Measurements from ENCODE around the gene PPIL1. TPM values are rescaled to one million over a fixed set of nuclear protein-coding genes. Genes with fewer than 3 reads are reported as not detected.

PPIL1 gene
- total and polyA plus RNA-seq, 2 experiments from 2014 or later, result 51.7 to 53.0 TPM

DNA sequence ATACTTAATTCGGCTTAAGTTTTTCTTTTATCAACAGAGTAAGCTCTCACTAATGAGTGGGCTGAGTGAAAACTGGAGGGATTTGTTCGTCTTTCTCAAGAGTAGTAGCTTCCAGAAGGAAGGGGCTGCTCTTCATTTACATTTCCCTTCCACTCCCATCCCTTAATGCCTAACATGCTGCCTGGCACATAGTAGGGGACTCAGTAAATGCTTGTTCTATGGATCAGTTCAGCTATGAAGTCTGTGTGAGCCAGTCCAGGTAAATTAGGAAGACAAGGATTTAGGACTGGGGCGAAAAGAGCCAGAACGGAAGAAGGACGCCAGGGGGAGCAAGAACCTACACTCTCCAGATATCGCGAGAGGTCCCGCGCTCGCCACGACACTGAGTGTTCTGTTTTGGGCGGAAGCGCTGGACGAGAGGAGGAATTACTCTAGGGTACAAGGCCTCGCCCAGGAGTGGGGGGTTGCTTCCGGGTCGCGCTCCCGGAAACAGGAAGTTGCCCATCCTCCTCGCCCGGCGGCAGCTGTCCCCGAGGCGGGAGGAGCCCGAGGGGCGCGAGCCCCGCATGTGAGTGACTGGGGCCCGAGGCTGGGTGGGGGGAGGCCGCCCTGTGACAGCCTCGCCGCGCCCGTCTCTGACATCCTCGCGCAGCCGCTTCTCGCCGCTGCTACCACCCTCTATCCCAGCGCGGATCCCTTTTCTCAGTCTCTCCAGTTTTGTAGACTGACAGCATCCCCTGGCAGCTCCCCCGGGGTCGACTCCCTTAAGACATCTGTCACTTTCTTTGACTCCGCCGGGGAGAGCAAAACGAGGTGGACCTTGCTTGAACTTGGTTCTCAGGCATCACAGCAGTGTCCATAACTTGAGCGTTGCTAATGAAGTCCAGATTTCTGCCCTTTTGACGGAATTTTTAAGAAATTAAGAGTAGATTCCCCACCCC is 11.1 kb upstream of the PPIL1 start, which contains the start of gene C6orf89:
Gene C6orf89, plus strand, starts transcription at position 492 of the 941 bp plus-strand sequence. CDS start 13,493 bp downstream, outside the sequence.
- no peaks in the 10 kb centered on the region for H4K20me1 ChIP-seq (ENCODE audit: insufficient read depth, poor library complexity, severe bottlenecking)
- no peaks in the 10 kb centered on the region for H3K9me3 ChIP-seq (ENCODE audit: low read depth)
- H3K27me3 ChIP-seq, result no peaks in the 10 kb centered on the region
- peak within 1 kb of the TSS; percentile 78 for H3K4me2 ChIP-seq
- H3K4me3 ChIP-seq, result peak within 1 kb of the TSS; percentile 41
- H2AFZ ChIP-seq, result peak within 1 kb of the TSS; percentile 72
- 6% methylated on average over 34 of the region's 48 CpGs for WGBS (ENCODE audit: low lambda C conversion rate, missing lambda C conversion rate)
- peak within 1 kb of the TSS; percentile 80 for H3K27ac ChIP-seq
- TF ChIP-seq EZH2phosphoT487 (IDR thresholded peaks at IDR 0.05; ENCODE audit: low read depth, severe bottlenecking, unreplicated experiment) (no peak), EZH2 (IDR thresholded peaks at IDR 0.05; ENCODE audit: borderline replicate concordance) (no peak)
- TF ChIP-seq, protein P1, sequence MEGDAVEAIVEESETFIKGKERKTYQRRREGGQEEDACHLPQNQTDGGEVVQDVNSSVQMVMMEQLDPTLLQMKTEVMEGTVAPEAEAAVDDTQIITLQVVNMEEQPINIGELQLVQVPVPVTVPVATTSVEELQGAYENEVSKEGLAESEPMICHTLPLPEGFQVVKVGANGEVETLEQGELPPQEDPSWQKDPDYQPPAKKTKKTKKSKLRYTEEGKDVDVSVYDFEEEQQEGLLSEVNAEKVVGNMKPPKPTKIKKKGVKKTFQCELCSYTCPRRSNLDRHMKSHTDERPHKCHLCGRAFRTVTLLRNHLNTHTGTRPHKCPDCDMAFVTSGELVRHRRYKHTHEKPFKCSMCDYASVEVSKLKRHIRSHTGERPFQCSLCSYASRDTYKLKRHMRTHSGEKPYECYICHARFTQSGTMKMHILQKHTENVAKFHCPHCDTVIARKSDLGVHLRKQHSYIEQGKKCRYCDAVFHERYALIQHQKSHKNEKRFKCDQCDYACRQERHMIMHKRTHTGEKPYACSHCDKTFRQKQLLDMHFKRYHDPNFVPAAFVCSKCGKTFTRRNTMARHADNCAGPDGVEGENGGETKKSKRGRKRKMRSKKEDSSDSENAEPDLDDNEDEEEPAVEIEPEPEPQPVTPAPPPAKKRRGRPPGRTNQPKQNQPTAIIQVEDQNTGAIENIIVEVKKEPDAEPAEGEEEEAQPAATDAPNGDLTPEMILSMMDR (IDR thresholded peaks at IDR 0.05; ENCODE audit: poor library complexity), result peak; percentile 92
- peaks cover 46% of the 10 kb centered on the region for H3K79me2 ChIP-seq
- H3K9me2 ChIP-seq (replicated peaks; ENCODE audit: insufficient read depth), result no peaks in the 10 kb centered on the region
- H3K36me3 ChIP-seq (replicated peaks; ENCODE audit: insufficient read depth, low read depth), result no peaks in the 10 kb centered on the region
- H3K4me1 ChIP-seq (ENCODE audit: insufficient read depth), result peaks cover 7% of the 10 kb centered on the region
- DNase-seq (ENCODE audit: low spot score), result peak; percentile 98

- peaks cover 7% of the 10 kb centered on the region for H3K4me1 ChIP-seq (ENCODE audit: insufficient read depth)
- H3K4me2 ChIP-seq, result no peak overlapping the region
- no peaks in the 10 kb centered on the region for H3K9me2 ChIP-seq (replicated peaks; ENCODE audit: insufficient read depth)
- no peak overlapping the region for H3K4me3 ChIP-seq
- no peaks in the 10 kb centered on the region for H3K9me3 ChIP-seq (ENCODE audit: low read depth)
- peak overlapping the region; percentile 72 for H2AFZ ChIP-seq
- H3K27ac ChIP-seq, result no peak overlapping the region
- no peaks in the 10 kb centered on the region for H3K27me3 ChIP-seq
- H3K79me2 ChIP-seq, result peaks cover 35% of the 10 kb centered on the region
- WGBS (ENCODE audit: low lambda C conversion rate, missing lambda C conversion rate), result 100% methylated on average over 3 of the region's 3 CpGs
- TF ChIP-seq EZH2phosphoT487 (IDR thresholded peaks at IDR 0.05; ENCODE audit: low read depth, severe bottlenecking, unreplicated experiment) (no peak), EZH2 (IDR thresholded peaks at IDR 0.05; ENCODE audit: borderline replicate concordance) (no peak)
- TF ChIP-seq, protein P1 (IDR thresholded peaks at IDR 0.05; ENCODE audit: poor library complexity), result no peak
- no peaks in the 10 kb centered on the region for H4K20me1 ChIP-seq (ENCODE audit: insufficient read depth, poor library complexity, severe bottlenecking)
- no peak for DNase-seq (ENCODE audit: low spot score)
- H3K36me3 ChIP-seq (replicated peaks; ENCODE audit: insufficient read depth, low read depth), result no peaks in the 10 kb centered on the region
Observed at GRCh38 chr6:36884610-36885009, 10.0 kb upstream of the PPIL1 start.

GRCh38 chr6:36875250-36875633 is 639 bp upstream of the PPIL1 start:
- H3K27me3 ChIP-seq, result no peaks in the 10 kb centered on the region
- H3K4me1 ChIP-seq (ENCODE audit: insufficient read depth), result peaks cover 13% of the 10 kb centered on the region
- no peaks in the 10 kb centered on the region for H4K20me1 ChIP-seq (ENCODE audit: insufficient read depth, poor library complexity, severe bottlenecking)
- H2AFZ ChIP-seq, result peak overlapping the region; percentile 70
- TF ChIP-seq, protein P1 (IDR thresholded peaks at IDR 0.05; ENCODE audit: poor library complexity), result no peak
- TF ChIP-seq EZH2 (IDR thresholded peaks at IDR 0.05; ENCODE audit: borderline replicate concordance) (no peak), EZH2phosphoT487 (IDR thresholded peaks at IDR 0.05; ENCODE audit: low read depth, severe bottlenecking, unreplicated experiment) (no peak)
- WGBS (ENCODE audit: low lambda C conversion rate, missing lambda C conversion rate), result 40% methylated on average over 6 of the region's 6 CpGs
- peak overlapping the region; percentile 96 for H3K27ac ChIP-seq
- peak overlapping the region; percentile 37 for H3K4me3 ChIP-seq
- DNase-seq (ENCODE audit: low spot score), result no peak
- no peaks in the 10 kb centered on the region for H3K9me2 ChIP-seq (replicated peaks; ENCODE audit: insufficient read depth)
- H3K4me2 ChIP-seq, result peak overlapping the region; percentile 76
- H3K79me2 ChIP-seq, result peaks cover 22% of the 10 kb centered on the region
- no peaks in the 10 kb centered on the region for H3K36me3 ChIP-seq (replicated peaks; ENCODE audit: insufficient read depth, low read depth)
- H3K9me3 ChIP-seq (ENCODE audit: low read depth), result no peaks in the 10 kb centered on the region

Data from hepatocyte (in vitro differentiated cells).